ENCODE results near the gene NLN. TPM values are rescaled to one million over a fixed set of nuclear protein-coding genes. Genes with fewer than 3 reads are reported as not detected.
"Not testable (repeated sequence)": the region's sequence is repeated elsewhere in the genome, so short reads cannot be mapped to it uniquely, and the experiment has no call there.

Gene NLN
- total RNA-seq, 1 donor = 3.3 TPM

- peak overlapping the region; percentile 85 for H3K4me3 ChIP-seq (ENCODE audit: low read length)
- peaks cover 33% of the 10 kb centered on the region for H3K4me1 ChIP-seq (ENCODE audit: insufficient read depth, low read length)
- H3K27me3 ChIP-seq (ENCODE audit: insufficient read depth, low read length) = no peaks in the 10 kb centered on the region
These were observed 820 bp upstream of the NLN start for GRCh38 chr5:65721050-65721719.

DNA sequence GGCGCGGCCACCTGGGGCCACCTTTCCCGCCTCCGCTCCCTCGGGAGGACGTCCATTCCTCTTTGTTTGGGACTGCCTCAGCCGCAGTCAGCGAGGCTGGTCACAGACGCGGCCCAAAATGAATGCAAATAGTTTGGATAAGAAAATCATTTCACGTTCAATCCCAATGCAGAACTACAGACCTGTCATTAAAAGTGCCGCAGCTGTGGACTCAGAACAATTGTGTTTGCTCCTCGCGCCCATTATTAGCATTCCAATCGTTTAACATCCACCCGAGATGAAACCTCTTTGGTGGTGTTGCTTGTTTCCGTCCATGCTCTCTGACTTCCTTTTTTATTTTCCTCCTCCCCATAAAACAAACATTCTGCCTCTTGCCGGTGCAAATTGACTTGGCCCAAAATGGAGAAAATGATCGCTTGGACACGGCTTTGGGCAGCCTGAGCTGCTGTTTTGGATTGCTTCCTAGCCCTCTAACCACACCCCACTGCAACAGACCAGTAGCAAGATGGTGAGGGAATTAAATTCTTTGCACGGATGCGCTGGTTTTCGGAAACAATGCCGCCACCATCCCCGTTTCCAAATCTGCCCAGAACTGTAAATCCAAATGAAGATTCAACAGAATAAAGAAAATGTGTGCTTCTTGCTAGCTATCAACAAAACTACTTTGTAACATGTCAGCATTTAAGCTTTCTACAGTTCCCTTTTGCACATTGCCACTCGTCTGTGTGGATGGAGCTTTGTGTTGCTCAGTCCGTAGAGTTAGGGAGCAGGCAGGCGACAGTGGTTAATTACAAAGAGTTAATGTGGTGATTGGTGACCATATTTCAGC is 784 bp downstream of the NLN start:
- Histone ChIP-seq H3K27me3 (ENCODE audit: insufficient read depth, low read length) (no peaks in the 10 kb centered on the region), H3K4me1 (ENCODE audit: insufficient read depth, low read length) (peaks cover 36% of the 10 kb centered on the region), H3K9me3 (ENCODE audit: low read depth, low read length) (no peaks in the 10 kb centered on the region), H3K4me3 (ENCODE audit: low read length) (peak overlapping the region; percentile 85)

More at GRCh38 chr5:65721050-65721719, 820 bp upstream of the NLN start:
- H3K9me3 ChIP-seq (ENCODE audit: low read depth, low read length) = no peaks in the 10 kb centered on the region

DNA sequence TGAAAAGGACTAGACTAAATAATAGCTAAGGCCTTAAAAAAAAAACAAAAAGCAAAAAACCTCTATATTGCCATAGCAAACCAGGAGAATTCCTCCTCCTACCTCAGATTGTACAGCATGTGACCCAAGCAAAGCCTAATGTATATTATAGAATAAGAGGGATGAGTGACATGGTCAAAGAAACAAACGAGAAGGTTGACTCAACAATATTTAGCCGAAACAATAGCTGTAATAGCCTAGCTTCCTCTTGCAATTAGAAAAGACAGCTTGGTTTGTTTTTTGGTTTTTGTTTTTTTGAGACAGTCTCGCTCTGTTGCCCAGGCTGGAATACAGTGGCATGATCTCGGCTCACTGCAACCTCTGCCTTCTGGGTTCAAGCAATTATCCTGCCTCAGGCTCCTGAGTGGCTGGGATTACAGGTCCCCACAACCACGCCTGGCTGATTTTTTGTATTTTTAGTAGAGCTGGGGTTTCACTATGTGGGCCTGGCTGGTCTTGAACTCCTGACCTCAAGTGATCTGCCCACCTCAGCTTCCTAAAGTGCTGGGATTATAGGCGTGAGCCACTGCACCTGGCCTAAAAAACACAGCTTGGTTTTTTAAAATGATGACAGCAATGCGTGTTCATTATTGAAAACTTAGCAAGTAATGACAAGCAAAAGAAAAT is 5.6 kb downstream of the NLN start:
- no peak overlapping the region for H3K4me3 ChIP-seq (ENCODE audit: low read length)
- H3K9me3 ChIP-seq (ENCODE audit: low read depth, low read length) = no peaks in the 10 kb centered on the region
- no peaks in the 10 kb centered on the region for H3K27me3 ChIP-seq (ENCODE audit: insufficient read depth, low read length)
- peaks cover 31% of the 10 kb centered on the region for H3K4me1 ChIP-seq (ENCODE audit: insufficient read depth, low read length)

- H3K27me3 ChIP-seq (ENCODE audit: insufficient read depth, low read length) = no peaks in the 10 kb centered on the region
- H3K4me3 ChIP-seq (ENCODE audit: low read length) = no peak overlapping the region
- no peaks in the 10 kb centered on the region for H3K9me3 ChIP-seq (ENCODE audit: low read depth, low read length)
- peaks cover 28% of the 10 kb centered on the region for H3K4me1 ChIP-seq (ENCODE audit: insufficient read depth, low read length)
These were observed 6.2 kb downstream of the NLN start for GRCh38 chr5:65728218-65728617.

DNA sequence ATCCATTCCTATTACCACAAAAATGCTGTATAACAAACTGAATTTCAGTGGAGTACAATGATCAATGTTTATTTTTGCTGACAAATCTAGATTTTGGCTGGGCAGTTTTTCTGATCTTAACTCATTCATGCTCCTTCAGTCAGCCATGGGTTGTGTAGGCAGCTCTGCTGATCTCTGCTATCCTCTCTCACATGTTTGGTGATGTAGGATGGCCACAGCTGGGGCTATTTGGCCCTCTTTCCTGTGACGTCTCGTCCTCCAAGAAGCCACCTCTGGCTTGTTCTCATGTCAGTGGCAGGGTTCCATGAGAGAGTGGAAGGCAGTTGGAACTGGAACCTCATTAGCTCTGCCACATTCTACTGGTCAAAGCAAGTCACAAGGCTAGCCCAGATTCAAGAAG is 8.9 kb downstream of the NLN start:
- Histone ChIP-seq H3K4me1 (ENCODE audit: insufficient read depth, low read length) (peaks cover 38% of the 10 kb centered on the region), H3K9me3 (ENCODE audit: low read depth, low read length) (no peaks in the 10 kb centered on the region), H3K4me3 (ENCODE audit: low read length) (no peak overlapping the region), H3K27me3 (ENCODE audit: insufficient read depth, low read length) (no peaks in the 10 kb centered on the region)

- H3K4me1 ChIP-seq (ENCODE audit: insufficient read depth, low read length) = peaks cover 38% of the 10 kb centered on the region
- not testable (repeated sequence) for H3K4me3 ChIP-seq (ENCODE audit: low read length); H3K27me3 ChIP-seq (ENCODE audit: insufficient read depth, low read length); H3K9me3 ChIP-seq (ENCODE audit: low read depth, low read length)
These were observed 10.0 kb downstream of the NLN start for GRCh38 chr5:65732046-65732445.

DNA sequence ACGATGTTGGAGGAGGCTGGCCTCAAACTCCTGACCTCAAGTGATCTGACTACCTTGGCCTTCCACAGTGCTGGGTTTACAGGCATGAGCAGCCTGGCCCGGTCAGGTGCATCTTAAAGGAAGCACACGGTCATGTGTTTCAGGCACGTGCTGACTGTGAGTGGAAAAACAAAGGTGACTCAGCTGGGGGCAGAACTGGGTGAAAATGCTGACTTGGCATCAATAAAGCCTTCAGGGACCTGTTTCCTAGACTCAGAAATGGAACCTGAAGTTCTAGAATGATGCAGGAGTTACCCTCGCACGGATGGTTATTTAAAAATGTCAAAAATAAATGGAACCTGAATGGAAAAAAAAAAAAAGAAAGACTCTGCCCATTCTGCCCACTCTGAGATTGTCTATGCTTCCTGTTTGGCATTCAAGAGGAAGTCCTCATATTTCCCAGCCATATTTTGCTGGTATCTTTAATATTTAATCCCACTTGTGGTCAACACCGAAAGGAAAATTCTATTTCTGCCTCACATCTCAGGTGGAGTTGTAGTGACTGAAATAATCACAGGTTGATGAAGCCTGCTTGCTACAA is 12.3 kb downstream of the NLN start:
- peaks cover 34% of the 10 kb centered on the region for H3K4me1 ChIP-seq (ENCODE audit: insufficient read depth, low read length)
- H3K27me3 ChIP-seq (ENCODE audit: insufficient read depth, low read length); H3K9me3 ChIP-seq (ENCODE audit: low read depth, low read length); H3K4me3 ChIP-seq (ENCODE audit: low read length): not testable (repeated sequence)

- Histone ChIP-seq H3K27me3 (ENCODE audit: insufficient read depth, low read length) (no peaks in the 10 kb centered on the region), H3K4me1 (ENCODE audit: insufficient read depth, low read length) (peaks cover 34% of the 10 kb centered on the region), H3K9me3 (ENCODE audit: low read depth, low read length) (no peaks in the 10 kb centered on the region), H3K4me3 (ENCODE audit: low read length) (no peak overlapping the region)
These were observed 12.9 kb downstream of the NLN start for GRCh38 chr5:65734921-65735320.

DNA sequence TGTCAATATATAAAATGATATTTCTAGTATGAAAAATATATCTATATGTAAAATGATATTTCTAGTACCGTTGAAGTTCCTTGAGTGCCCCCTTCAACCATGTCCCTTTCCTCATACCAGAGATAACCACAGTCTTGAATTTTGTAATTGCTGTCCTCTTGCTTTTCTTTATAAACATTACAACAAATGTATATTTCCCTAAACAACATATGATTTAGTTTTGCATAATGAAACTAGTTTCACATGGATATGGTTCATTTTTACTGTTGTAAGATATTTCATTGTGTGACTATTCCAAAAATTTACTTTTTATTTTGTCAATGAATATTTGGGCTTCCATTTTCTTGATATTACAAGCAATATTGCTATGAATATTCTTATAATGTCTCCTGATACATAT is 14.0 kb downstream of the NLN start:
- Histone ChIP-seq H3K9me3 (ENCODE audit: low read depth, low read length) (no peaks in the 10 kb centered on the region), H3K4me1 (ENCODE audit: insufficient read depth, low read length) (peaks cover 30% of the 10 kb centered on the region), H3K27me3 (ENCODE audit: insufficient read depth, low read length) (no peaks in the 10 kb centered on the region), H3K4me3 (ENCODE audit: low read length) (no peak overlapping the region)

DNA sequence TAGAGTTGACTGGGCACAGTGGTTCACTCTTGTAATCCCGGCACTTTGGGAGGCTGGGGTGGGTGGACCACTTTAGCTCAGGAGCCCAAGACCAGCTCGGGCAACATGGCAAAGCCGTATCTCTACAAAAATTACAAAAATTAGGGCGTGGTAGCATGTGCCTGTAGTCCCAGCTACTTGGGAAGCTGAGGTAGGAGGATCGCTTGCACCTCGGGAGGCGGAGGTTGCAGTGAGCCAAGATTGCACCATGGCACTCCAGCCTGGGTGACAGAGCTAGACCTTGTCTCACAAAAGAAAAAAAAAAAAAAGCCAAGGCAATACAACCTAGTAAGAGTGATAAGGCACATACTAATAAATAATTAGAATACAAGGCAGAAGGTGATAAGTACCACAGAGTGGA is 15.8 kb downstream of the NLN start:
- H3K9me3 ChIP-seq (ENCODE audit: low read depth, low read length) = no peaks in the 10 kb centered on the region
- no peak overlapping the region for H3K4me3 ChIP-seq (ENCODE audit: low read length)
- peaks cover 22% of the 10 kb centered on the region for H3K4me1 ChIP-seq (ENCODE audit: insufficient read depth, low read length)
- no peaks in the 10 kb centered on the region for H3K27me3 ChIP-seq (ENCODE audit: insufficient read depth, low read length)

GRCh38 chr5:65738305-65738704 is 16.3 kb downstream of the NLN start:
- no peaks in the 10 kb centered on the region for H3K9me3 ChIP-seq (ENCODE audit: low read depth, low read length)
- H3K27me3 ChIP-seq (ENCODE audit: insufficient read depth, low read length) = no peaks in the 10 kb centered on the region
- no peak overlapping the region for H3K4me3 ChIP-seq (ENCODE audit: low read length)
- peaks cover 18% of the 10 kb centered on the region for H3K4me1 ChIP-seq (ENCODE audit: insufficient read depth, low read length)

GRCh38 chr5:65739162-65739561 is 17.2 kb downstream of the NLN start:
- Histone ChIP-seq H3K4me3 (ENCODE audit: low read length) (no peak overlapping the region), H3K27me3 (ENCODE audit: insufficient read depth, low read length) (no peaks in the 10 kb centered on the region), H3K9me3 (ENCODE audit: low read depth, low read length) (no peaks in the 10 kb centered on the region), H3K4me1 (ENCODE audit: insufficient read depth, low read length) (peaks cover 15% of the 10 kb centered on the region)

GRCh38 chr5:65742565-65743231 is 20.7 kb downstream of the NLN start:
- Histone ChIP-seq H3K4me1 (ENCODE audit: insufficient read depth, low read length) (no peaks in the 10 kb centered on the region), H3K27me3 (ENCODE audit: insufficient read depth, low read length) (no peaks in the 10 kb centered on the region), H3K4me3 (ENCODE audit: low read length) (no peak overlapping the region), H3K9me3 (ENCODE audit: low read depth, low read length) (no peaks in the 10 kb centered on the region)

DNA sequence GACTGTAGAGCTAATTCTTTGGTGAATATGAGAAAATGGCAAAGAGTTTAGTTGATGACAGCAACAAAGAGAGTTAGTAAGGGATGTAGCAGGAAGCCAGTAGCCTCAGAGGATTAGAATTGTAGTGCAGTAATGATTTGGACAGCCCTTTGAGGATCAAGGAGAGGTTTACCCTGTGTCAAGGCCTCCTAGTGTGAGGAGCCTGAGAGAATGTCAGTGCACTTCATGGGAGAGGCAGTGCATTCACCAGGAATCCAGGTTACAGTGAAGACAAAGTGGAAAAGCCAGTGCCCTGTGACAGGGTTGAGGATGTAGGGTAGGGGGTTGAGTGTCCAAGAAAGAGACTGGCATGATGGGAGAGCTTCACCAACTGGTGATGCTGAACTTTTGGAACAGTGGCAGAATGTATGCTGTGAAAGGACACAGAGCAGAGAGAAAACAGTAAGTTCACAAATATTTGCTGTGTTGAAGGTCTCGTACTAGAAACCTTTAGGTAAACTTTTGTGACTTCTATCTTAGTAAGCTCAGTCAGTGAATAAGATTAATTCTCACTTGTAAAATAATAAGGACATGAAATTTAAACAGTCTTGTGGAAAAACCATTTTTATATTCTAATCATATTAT is 27.3 kb downstream of the NLN start:
- Histone ChIP-seq H3K4me3 (ENCODE audit: low read length) (no peak overlapping the region), H3K9me3 (ENCODE audit: low read depth, low read length) (no peaks in the 10 kb centered on the region), H3K4me1 (ENCODE audit: insufficient read depth, low read length) (no peaks in the 10 kb centered on the region), H3K27me3 (ENCODE audit: insufficient read depth, low read length) (no peaks in the 10 kb centered on the region)
